Heart right ventricle (tissue), 16 donors: ENCODE data around the gene IFI44L. TPM values are rescaled to one million over a fixed set of nuclear protein-coding genes. Genes with fewer than 3 reads are reported as not detected.

Source experiments
- ATAC-seq, 8 donors: fragments of 200-7000 bp; cut with Tn5 transposase; one replicate each; pipeline ENCODE4 v1.9.1; 2020; ENCODE audit warnings: mild to moderate bottlenecking in 8 of 8, moderate library complexity in 8 of 8, moderate number of reproducible peaks in 1 of 8
- DNase-seq, 2 donors: peaks; one replicate each; pipeline ENCODE4 v3.0.0-alpha.2; 2020
- H3K27ac ChIP-seq, 10 donors: fragments of 200-600 bp; sonication (generic) in 2 of 10; one replicate each; pipeline versions ENCODE4 v1.5.0 to v1.8.0; 2020 to 2022; ENCODE audit warnings: mild to moderate bottlenecking in 3 of 10
- H3K27me3 ChIP-seq, 7 donors: fragments of 200-600 bp; one replicate each; pipeline ENCODE4 v1.8.0; 2021 to 2022; ENCODE audit warnings: mild to moderate bottlenecking in 2 of 7
- H3K36me3 ChIP-seq, 9 donors: fragments of 200-600 bp; sonication (generic) in 1 of 9; one replicate each; pipeline versions ENCODE4 v1.5.0 to v1.8.0; 2020 to 2022; ENCODE audit warnings: mild to moderate bottlenecking in 2 of 9
- H3K4me1 ChIP-seq, 9 donors: fragments of 200-600 bp; sonication (generic) in 1 of 9; one replicate each; pipeline versions ENCODE4 v1.5.0 to v1.8.0; 2020 to 2022; ENCODE audit warnings: mild to moderate bottlenecking in 4 of 9
- H3K4me3 ChIP-seq, 10 donors: fragments of 200-600 bp; sonication (generic) in 2 of 10; one replicate each; pipeline versions ENCODE4 v1.5.0 to v1.8.0; 2020 to 2022; ENCODE audit warnings: mild to moderate bottlenecking in 7 of 10, moderate library complexity in 2 of 10
- H3K9me3 ChIP-seq, 11 donors: fragments of 200-600 bp in 10 of 11; sonication (generic) in 2 of 11; one replicate each; pipeline versions ENCODE4 v1.5.0 to v1.8.0; 2013 to 2022; ENCODE audit warnings: mild to moderate bottlenecking in 2 of 11, control low read depth in 1 of 11, moderate library complexity in 1 of 11
- CTCF ChIP-seq, 9 donors: fragments of 200-600 bp; sonication (generic) in 2 of 9; IDR thresholded peaks; one replicate each; pipeline versions ENCODE4 v1.5.0 to v1.8.0; 2021 to 2022; ENCODE audit warnings: antibody characterized with exemption in 9 of 9, mild to moderate bottlenecking in 5 of 9, moderate library complexity in 1 of 9
- WGBS, 2 donors: extraction: QIAGEN DNeasy Blood & Tissue Kit; methylation state at CpG; one replicate each; pipeline ENCODE4 v1.1.7; 2013; ENCODE audit warnings: inconsistent platforms in 1 of 2; 5-methylcytosine and 5-hydroxymethylcytosine counted together
- intact Hi-C, 10 donors: fragments of 100-400 bp; cut with DNase I; formaldehyde crosslinking; loops; one replicate each; pipeline versions ENCODE4 v1.11.1 to v1.14.2; 2022
- polyA plus RNA-seq, 2 donors: library from polyadenylated mRNA; stranded (reverse); fragments of 200-250 nt; gene quantifications; one replicate each; pipeline ENCODE4 v1.2.3, GENCODE V29; 2013
- total RNA-seq, 10 donors: library from RNA; stranded (reverse); fragmentation: NEBNext Ultra II Directional in 3 of 10; extraction: Animal tissue kit (Norgen Biotek cat#: 25700) in 3 of 10; gene quantifications; one replicate each; pipeline versions ENCODE4 v1.2.1 to v1.2.4, GENCODE V29; 2021 to 2023
- donor health status: Arrhythmogenic right ventricular cardiomyopathy.
- donor health status: ischemic (EF 13 %, LVEDD 7.1; RV severe dilation, severe dysfunction).
- donor health status: healthy with polysubstance abuse.
- donor health status: DM: no; HTN: yes; CAD: no.
- donor health status: DM: no; HTN: no; CAD: no.
- donor health status: ischemic (EF 25% LVEDD 6.9; RV normal size, moderate dysfunction).
- donor health status: ischemic (EF 25% LVEDD 5.7; RV mildly dilated, moderate dysfunction).
- donor health status: healthy.
- donor health status: DM: yes; HTN: yes; CAD: no.
- donor health status: Ischemic cardiomyopathy.
- donor health status: ischemic (EF 35%, LVEDD 5.7; RV mildly dilated, moderate dysfunction).
- donor health status: nonischemic (EF 11% LVEDD 7.7; RV severe dilation, severe dysfunction).
- donor health status: DM: yes; HTN: yes; CAD: no.
- donor health status: PGD.
- donor health status: ischemic (EF 29% LVEDD 5.4; RV normal size, mild dysfunction).
- donor health status: nonischemic (EF 23%, LVEDD 6.1; RV moderate dilation, normal function).

IFI44L gene
- total and polyA plus RNA-seq, 12 donors = 3.0 to 47.7 (median 11.0) TPM

DNA sequence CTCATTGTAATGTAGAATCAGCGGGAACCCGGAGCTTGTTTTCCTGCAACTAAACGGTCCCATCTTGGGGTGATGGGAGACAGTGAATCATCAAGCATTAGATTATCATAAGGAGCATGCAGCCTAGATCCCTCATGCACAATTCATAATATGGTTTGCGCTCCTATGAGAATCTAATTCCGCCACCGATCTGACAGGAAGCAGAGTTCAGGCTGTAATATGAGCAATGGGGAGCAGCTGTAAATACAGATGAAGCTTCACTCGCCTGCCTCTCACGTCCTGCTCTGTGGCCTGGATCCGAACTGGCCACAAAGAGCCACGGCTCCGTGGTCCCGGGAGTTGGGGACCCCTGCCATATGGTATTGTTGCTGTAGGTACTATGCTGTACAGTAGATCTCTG, 31.0 kb downstream of the IFI44L start:
- Histone ChIP-seq H3K4me3 (peak overlapping the region in 9 of 10 donors; percentile 31 to 65 (median 51)), H3K27ac (peak overlapping the region in 8 of 10 donors; percentile 28 to 88 (median 74)), H3K4me1 (peaks cover 0 to 47% (median 16%) of the 10 kb centered on the region in 9 donors), H3K27me3 (no peaks in the 10 kb centered on the region), H3K36me3 (peaks cover 0 to 25% (median 5%) of the 10 kb centered on the region in 9 donors), H3K9me3 (peaks cover 0 to 22% (median 0%) of the 10 kb centered on the region in 11 donors)
- ATAC-seq (peak in 5 of 8 donors; percentile 21 to 60 (median 58)), DNase-seq (no peak)
- TF ChIP-seq CTCF (IDR thresholded peaks at IDR 0.05) = no peak
- intact Hi-C loops = loop anchor here in 4 of 10 donors (2.0 to 5.0 kb wide), 3 partner anchors 28 to 34 kb away; partner anchors contain the start of gene IFI44L (in 2 of the 4)
- WGBS, 2 donors = 54 to 62% methylated on average over 12 of the region's 12 CpGs

DNA sequence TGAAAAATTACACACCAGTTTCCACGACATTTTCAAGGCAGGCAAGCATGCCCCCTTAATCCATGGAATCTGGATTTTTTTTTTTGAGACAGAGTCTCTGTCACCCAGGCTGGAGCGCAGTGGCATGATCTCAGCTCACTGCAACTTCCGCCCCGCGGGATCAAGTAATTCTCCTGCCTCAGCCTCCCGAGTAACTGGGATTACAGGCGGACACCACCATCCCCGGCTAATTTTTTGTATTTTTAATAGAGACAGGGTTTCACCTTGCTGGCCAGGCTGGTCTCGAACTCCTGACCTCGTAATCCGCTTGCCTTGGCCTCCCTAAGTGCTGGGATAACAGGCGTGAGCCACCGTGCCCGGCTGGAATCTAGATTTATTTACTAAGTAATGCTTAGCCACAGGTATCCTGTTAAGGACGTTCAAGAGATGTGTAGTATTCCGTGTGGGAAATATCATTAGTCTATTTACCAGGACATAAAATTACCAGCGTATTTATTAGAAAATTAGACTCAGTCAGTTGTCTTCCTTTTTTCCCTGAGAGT, 31.8 kb downstream of the IFI44L start:
- Histone ChIP-seq H3K27me3 (no peaks in the 10 kb centered on the region), H3K9me3 (peaks cover 0 to 16% (median 0%) of the 10 kb centered on the region in 11 donors), H3K36me3 (peaks cover 0 to 33% (median 5%) of the 10 kb centered on the region in 9 donors), H3K4me3 (peak overlapping the region; percentile 11 to 65 (median 49)), H3K4me1 (peaks cover 0 to 46% (median 15%) of the 10 kb centered on the region in 9 donors), H3K27ac (peak overlapping the region in 8 of 10 donors; percentile 28 to 88 (median 74))
- 73 to 75% methylated on average over 17 of the region's 17 CpGs for WGBS, 2 donors
- ATAC-seq = no peak
- no peak for TF ChIP-seq CTCF (IDR thresholded peaks at IDR 0.05)
- intact Hi-C loops = loop anchor here in 2 of 10 donors (2.0 to 5.0 kb wide), 2 partner anchors 33 to 35 kb away; no protein-coding TSS in a partner anchor
- DNase-seq = no peak

DNA sequence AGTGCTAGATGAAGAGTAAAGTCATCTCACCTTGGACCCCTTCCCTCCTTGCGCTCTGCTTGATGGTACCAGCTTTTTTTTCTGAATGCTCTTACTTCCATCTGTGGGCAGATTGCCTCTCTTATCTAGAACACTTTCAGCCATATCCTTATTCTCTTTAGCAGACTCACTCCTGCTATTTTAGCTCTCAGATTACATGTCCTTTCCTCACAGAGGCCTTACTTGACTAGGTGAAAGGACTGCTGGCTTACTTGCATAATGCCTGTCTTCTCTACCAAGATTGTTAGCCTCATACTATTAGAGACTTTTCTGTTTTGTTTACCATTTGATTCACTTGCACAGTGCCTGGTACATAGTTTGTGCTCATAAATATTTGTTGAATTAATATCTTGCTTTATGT, 38.7 kb downstream of the IFI44L start:
- TF ChIP-seq CTCF (IDR thresholded peaks at IDR 0.05) = no peak
- 84 to 86% methylated on average over 1 of the region's 1 CpG for WGBS, 2 donors
- intact Hi-C loops = no loop called here
- Histone ChIP-seq H3K9me3 (no peaks in the 10 kb centered on the region), H3K36me3 (peaks cover 0 to 100% (median 16%) of the 10 kb centered on the region in 9 donors), H3K27ac (no peak overlapping the region), H3K27me3 (no peaks in the 10 kb centered on the region), H3K4me3 (no peak overlapping the region), H3K4me1 (peaks cover 0 to 28% (median 2%) of the 10 kb centered on the region in 9 donors)
- no peak for DNase-seq
- no peak for ATAC-seq

GRCh38 chr1:78663923-78664322, 43.7 kb downstream of the IFI44L start:
- no peaks in the 10 kb centered on the region for H3K27me3 ChIP-seq
- H3K36me3 ChIP-seq = peaks cover 0 to 61% (median 15%) of the 10 kb centered on the region in 9 donors
- peaks cover 0 to 3% (median 0%) of the 10 kb centered on the region in 9 donors for H3K4me1 ChIP-seq
- DNase-seq (no peak), ATAC-seq (no peak)
- no peaks in the 10 kb centered on the region for H3K9me3 ChIP-seq
- H3K27ac ChIP-seq = no peak overlapping the region
- intact Hi-C loops = no loop called here
- H3K4me3 ChIP-seq = no peak overlapping the region
- no peak for TF ChIP-seq CTCF (IDR thresholded peaks at IDR 0.05)
- 78 to 79% methylated on average over 2 of the region's 2 CpGs for WGBS, 2 donors
